Activated CD8-positive, alpha-beta memory T cell treated with anti-CD3 and anti-CD28 coated beads for 48 hours (primary cell): ENCODE results near the gene DNAH9.
"Not testable (repeated sequence)": the region's sequence is repeated elsewhere in the genome, so short reads cannot be mapped to it uniquely, and the experiment has no call there.

Experiments
- DNase-seq, 3 experiments: peaks; one replicate each; pipeline ENCODE4 v3.0.0-alpha.2; 2020; ENCODE audit warnings: low read depth in 2 of 3, low spot score in 2 of 3

DNAH9 gene

DNA sequence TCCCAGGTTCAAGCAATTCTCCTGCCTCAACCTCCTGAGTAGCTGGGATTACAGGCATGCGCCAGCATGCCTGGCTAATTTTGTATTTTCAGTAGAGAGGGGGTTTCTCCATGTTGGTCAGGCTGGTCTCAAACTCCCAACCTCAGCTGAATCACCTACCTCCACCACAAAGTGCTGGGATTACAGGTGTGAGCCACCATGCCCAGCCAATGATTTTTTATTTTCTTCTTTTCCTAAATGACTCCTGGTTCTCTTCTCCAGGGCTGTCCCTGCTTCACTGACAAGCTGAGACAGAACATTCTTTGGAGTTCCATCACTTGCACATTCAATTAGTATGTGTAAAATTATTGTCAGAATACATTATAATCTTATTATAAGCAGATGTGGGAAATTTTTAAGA, 351.3 kb downstream of the DNAH9 start:
- not testable (repeated sequence) for DNase-seq

DNA sequence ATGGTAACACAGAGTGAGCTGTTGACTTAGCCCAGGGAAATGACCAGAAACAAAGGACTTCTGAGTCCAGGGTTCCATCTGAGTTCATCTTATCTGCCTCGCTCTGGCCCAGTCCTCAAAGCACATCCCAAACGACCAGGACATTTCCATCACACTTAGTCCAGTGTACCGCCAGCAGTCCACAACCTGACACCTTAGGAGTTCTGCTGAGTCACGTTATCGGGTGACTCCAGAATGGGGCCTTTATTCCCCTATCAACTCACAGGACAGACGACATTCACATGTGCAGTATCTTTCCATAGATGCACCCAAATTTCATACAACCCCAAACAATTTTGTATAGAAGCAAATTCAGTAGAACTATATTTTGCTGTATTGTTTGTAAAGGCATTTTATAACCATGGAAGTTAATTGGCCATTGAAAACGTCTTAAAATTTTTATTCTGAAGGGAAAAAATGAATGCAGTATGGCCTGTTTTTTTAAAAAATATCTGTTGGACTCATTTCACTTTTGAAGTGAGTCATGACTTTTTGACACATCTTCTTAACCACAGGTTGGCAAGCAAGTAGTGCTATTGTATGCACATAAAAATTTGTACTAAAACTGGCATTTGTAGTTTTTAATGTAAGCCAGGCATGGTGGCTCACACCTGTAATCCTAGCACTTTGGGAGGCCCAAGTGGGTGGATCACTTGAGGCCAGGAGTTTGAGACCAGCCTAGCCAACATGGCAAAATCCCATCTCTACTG, 352.7 kb downstream of the DNAH9 start:
- DNase-seq: no peak

DNA sequence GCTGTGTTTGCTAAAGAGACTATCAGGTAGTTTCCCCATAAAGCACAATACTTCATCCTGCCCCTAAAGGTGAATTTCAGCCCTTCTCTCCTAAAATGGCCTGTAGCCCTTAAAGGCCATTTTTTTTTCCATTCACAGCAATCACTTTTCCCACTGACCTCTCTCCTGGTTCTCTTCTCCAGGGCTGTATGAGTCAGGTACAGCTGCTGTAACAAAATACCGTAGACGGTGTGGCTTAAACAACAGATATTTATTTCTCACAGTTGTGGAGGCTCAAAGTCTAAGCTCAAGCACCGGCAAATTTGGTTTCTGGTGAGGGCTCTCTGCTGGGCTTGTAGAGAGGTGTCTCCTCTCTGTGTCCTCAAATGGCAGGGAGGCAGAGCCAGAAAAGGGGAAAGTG, 354.3 kb downstream of the DNAH9 start:
- DNase-seq: no peak

DNA sequence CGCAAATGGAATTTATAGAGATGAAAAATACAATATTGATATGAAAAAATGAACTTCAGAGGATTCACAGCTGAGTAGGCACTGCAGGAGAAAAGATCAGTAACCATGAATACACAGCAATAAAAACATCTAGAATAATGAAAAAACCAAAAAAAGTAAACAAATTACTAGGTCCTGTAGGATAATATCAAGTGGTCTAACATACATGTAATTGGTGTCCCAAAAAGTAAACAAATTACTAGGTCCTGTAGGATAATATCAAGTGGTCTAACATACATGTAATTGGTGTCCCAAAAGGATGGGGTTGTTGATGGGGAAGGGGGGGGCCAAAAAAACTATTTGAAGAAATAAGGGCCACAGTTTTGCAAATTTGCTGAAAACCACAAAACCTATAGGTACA, 355.7 kb downstream of the DNAH9 start:
- no peak for DNase-seq

GRCh38 chr17:11954936-11955335, 356.7 kb downstream of the DNAH9 start:
- DNase-seq: no peak

DNA sequence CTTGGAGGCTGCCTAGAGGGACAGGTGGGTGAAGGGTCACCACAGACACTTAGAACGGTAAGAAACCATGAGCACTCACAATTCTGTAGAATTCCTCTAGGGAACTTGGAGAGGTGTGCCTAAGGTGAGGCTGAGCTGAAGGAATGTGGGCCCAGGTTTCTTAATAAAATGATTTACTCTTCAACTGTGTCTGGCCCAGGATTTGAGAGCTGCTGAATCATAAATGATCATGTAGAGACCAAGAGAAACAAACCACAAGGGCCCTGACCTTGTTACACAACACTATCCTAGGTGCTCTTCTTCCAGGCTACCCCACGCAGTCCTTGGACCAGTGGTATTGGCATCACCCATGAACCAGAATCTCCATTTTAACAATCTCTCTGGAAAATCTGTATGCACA, 371.3 kb downstream of the DNAH9 start:
- no peak for DNase-seq

DNA sequence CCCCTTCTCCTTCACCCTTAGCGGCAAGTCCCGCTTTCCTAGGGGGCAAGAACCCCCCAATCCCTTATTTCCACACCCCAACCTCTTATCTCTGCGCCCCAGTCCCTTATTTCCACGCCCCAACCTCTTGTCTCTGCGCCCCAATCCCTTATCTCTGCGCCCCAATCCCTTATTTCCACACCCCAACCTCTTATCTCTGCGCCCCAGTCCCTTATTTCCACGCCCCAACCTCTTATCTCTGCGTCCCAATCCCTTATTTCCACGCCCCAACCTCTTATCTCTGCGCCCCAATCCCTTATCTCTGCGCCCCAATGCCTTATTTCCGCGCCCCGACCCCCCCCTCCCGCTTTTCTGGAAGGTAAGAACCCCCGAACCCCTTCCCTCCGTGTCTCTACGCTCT, 374.5 kb downstream of the DNAH9 start:
- not testable (repeated sequence) for DNase-seq

DNA sequence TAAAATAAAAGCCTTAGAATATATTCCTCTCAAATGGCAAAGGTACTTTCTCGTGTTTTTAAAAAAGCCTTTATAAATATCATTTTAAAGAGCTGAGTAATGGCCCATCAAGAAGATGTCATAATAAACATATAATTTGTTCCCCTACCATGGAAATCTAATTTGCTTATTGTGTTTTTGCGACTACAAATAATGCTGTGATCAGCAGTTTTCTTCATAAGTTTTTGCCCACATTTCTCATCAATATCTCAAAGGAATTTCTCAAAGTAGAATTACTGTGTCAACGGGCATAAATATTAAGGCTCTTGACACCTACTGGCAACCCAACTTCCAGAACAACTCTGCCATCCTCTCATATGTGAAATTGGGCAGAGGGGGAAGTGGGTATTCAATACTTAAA, 381.5 kb downstream of the DNAH9 start:
- no peak for DNase-seq

- DNase-seq: no peak
These were observed 382.5 kb downstream of the DNAH9 start for GRCh38 chr17:11980813-11981212.

DNA sequence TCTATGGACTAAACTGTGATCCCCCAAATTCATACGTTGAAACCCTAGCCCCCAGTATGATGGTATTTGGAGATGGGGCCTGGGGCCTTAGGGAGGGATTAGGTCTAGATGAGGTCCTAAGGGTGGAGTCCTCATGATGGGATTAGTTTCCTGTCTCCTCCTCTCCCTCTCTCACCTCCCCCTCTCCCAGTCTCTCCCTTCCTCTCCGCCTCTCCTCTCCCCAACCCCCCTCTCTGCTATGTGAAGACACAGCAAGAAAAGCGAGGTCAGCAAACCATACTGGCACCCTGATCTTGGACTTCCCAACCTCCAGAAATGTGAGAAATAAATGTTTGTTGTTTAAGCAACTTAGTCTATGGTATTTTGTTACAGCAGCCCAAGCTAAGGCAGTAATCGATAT, 383.6 kb downstream of the DNAH9 start:
- DNase-seq: no peak

DNA sequence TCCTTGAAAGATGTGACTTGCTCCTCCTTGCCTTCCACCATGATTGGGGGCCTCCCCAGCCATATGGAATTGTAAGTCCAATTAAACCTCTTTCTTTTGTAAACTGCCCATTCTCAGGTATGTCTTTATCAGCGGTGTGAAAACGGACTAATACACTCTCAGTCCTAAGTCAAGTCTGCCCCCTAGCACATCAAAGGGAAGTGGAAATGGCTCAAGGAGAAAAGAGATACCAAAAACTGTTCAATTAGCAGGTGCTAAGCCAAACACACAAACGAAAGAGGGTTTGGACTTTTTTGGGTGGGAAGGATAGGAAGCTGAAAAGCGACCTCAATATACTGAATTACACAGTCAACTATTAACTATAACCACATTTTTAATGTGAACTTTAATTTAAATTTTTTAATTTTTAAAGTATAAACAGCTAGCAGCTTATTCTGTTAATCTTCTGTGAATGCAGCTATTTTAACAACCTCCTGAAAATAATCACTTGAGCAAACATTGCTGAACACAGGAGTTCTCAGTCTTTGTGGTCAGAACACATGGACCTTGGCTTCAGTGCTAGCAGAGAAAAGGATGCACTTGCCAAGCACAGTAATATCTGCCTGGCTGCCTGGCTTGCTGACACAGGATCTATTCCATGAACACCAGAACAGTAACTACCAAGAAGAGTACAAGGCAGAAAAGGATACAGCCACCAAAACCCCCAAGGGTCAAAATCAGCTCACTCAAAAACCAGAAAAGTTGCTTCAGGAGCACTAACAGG, 388.1 kb downstream of the DNAH9 start:
- no peak for DNase-seq

DNA sequence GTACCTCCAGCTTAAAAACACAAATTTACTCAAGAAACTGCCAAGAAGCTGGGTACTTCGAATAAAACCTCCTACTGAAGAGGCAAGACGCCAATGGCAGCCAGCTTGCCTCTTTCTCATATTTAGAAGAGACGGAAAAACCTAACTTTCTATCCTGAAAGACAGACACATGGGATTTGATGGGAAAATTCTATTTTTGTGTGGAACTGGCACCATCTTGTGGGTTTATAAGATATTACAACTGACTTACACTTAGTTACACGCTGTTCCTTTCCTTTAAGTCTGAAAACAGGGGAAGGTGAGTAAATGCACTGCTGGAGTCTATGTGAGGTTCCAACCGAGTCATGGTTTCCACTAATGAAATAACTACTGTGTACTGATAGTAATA, 388.7 kb downstream of the DNAH9 start:
- no peak for DNase-seq

GRCh38 chr17:11990363-11990983, 392.2 kb downstream of the DNAH9 start:
- no peak for DNase-seq

DNA sequence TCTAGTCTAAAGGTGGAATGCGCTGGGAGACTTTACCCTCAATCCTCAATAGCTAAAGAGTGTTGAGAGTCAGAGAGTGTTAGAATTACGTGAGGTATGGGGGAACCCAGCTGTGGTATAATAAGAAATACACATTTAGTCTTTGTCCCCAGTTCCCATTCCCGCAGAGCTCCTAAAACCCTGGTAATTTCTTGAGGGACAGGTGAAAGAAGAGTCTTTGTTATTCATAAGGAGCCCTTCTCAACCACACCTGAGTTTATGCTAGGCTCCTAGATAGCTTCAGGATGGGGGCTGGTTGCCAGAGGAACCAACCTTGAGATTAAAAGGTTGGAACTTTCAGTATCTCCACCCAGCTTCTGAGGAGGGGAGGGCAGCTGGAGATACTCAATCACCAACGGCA, 393.2 kb downstream of the DNAH9 start:
- DNase-seq: no peak

GRCh38 chr17:11996722-11997146, 398.5 kb downstream of the DNAH9 start:
- peak in 1 of 3 experiments; percentile 35 for DNase-seq

GRCh38 chr17:11997147-11997971, 399.1 kb downstream of the DNAH9 start, which contains the start of gene ZNF18:
Gene ZNF18, minus strand, starts transcription at chr17:11997475. Its CDS starts 4,646 bp downstream, at chr17:11992829.
- peak; percentile 74 to 91 (median 77) for DNase-seq

- no peak for DNase-seq
These were observed 399.6 kb downstream of the DNAH9 start for GRCh38 chr17:11997972-11998233.

GRCh38 chr17:11999696-12000095, 401.4 kb downstream of the DNAH9 start:
- no peak for DNase-seq

DNA sequence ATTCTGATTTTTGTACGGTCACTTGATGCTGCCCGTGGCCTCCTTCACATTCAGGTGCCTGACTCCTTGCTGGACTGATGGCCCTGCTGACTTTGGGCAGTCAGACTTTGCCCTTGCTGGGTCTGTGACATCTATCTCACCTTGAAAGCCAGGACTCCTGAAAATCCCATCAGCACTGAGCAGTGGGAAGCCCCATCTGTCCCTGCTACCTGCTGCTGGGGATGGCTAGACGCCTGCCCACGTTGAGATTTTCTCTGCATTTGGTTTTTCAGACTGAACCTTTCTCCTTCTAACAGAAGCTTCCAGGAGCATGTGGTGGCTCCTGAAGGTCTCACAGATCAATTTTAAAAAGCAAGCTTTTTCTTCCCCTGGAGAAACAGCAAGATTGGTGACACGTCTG, 409.2 kb downstream of the DNAH9 start:
- DNase-seq: no peak
